GM18861 (cell line): ENCODE data around the gene DAZAP2.
A peak's percentile ranks its signal among the peaks of the same experiment; 100 is the strongest.

ENCODE experiments used
- ATAC-seq: cut with Tn5 transposase; IDR thresholded peaks from one replicate; pipeline ENCODE4 v1.9.1; 2021; ENCODE audit not compliant: unreplicated experiment

DAZAP2 gene, protein sequence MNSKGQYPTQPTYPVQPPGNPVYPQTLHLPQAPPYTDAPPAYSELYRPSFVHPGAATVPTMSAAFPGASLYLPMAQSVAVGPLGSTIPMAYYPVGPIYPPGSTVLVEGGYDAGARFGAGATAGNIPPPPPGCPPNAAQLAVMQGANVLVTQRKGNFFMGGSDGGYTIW

DNA sequence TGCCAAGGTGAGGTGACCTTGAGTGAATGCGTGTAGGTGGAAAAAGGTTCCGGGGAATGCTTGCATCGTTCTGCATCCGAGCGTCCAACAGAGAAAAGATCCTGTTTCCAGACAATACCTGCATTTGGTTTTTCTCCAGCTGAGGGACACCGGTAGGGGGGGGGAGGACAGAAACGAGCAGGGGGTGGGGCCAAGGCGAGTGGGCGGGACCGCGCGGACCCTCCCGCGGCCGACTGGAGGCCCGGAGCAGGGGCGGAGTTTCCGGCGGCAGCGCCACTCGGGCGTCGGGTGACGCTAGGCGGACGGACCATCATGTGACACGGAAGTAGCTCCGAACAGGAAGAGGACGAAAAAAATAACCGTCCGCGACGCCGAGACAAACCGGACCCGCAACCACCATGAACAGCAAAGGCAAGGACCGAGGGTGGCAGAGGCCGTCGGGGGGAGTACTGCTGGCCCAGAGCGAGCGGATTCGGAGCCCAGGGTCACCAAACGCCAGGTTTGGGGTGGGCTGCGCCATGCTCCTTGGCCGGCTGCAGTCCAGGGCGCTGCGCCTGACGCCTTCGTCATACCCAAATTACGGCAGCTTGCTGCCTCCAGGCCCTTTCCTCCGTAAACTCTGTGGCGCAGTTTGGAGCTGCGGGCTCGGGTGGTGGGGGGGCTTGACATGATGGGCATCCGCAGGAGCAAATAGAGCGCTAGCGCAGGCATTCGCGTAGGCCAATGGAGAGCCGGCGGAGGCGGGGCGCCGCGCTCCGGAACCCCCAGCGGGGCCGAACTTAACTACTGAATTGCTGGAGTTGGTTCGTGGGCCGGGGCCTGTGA lies at the start of gene DAZAP2:
TSS of gene DAZAP2 (plus strand) at position 317 of the 825 bp plus-strand sequence. CDS start at position 399, 82 bp downstream.
- peak; percentile 80 for ATAC-seq

DNA sequence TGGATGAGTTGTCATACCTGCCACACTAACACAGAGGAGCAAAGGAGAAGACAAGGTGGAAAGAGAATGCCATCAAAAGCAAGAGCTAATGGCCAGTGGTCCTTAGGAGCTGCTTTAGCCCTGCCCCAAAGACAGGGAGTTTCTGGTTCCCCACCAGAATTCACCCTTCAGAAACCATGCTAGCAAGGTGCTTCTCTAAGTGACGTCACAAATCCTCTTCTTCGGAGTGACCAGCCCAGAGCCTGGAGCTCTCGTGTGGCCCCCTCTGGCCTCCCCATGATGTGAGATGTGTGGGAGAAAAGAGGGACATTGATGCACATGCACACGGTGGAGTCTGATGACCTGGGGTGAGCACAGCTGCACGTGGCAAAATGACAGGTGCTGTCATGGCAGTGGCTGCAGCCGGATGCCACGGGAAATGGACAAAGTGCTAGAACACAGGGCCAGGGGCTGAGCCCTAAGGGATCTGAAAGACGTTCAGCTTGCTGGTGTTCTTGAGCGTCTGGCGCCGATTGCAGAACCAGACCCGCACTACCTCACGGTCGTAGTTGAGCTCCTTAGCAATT lies 48.8 kb upstream of the DAZAP2 start:
- ATAC-seq, result no peak

GRCh38 chr12:51190820-51191219 lies 47.8 kb upstream of the DAZAP2 start:
- ATAC-seq, result no peak

- ATAC-seq, result no peak
Measured at GRCh38 chr12:51191516-51192283, 46.9 kb upstream of the DAZAP2 start.

- no peak for ATAC-seq
Measured at GRCh38 chr12:51192284-51192671, 46.3 kb upstream of the DAZAP2 start.

DNA sequence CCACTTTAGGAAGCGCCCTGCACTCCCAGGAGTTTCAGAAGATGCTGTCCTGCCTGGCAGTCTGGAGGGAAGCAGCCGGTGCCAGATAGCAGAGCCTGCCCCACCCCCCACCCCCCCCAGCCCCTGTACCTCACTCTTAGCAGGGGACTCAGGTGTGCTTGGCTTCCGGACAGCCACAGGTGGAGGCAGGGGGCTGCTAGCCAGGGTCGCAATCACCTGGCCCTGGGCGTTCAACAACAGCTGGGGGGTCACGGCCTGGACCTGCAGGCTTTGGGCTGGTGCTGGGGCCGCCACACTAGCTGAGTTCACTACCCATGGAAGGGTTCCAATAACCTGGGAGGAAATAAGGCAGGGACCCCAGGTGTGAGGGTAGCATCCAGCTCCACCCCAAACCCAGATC lies 42.8 kb upstream of the DAZAP2 start:
- no peak for ATAC-seq

DNA sequence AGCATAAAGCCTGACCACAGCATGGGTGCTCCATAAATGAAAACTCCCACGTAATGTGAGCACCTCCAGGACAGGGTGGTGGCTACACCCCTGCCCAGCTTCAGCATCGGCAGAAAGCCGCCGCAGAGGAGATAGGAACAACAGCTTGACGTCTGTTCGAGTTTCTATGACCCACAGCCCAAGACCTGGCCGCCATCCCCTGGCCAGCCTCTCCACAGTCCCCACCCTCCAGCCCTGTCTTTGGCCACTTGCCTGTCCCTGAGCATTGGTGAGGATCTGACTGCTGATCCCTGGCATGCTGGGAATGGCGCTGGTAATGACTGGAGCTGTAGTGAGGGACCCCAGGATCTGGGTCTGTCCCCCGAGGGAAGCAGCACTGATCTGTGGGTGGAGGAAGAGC lies 42.1 kb upstream of the DAZAP2 start:
- ATAC-seq, result no peak

DNA sequence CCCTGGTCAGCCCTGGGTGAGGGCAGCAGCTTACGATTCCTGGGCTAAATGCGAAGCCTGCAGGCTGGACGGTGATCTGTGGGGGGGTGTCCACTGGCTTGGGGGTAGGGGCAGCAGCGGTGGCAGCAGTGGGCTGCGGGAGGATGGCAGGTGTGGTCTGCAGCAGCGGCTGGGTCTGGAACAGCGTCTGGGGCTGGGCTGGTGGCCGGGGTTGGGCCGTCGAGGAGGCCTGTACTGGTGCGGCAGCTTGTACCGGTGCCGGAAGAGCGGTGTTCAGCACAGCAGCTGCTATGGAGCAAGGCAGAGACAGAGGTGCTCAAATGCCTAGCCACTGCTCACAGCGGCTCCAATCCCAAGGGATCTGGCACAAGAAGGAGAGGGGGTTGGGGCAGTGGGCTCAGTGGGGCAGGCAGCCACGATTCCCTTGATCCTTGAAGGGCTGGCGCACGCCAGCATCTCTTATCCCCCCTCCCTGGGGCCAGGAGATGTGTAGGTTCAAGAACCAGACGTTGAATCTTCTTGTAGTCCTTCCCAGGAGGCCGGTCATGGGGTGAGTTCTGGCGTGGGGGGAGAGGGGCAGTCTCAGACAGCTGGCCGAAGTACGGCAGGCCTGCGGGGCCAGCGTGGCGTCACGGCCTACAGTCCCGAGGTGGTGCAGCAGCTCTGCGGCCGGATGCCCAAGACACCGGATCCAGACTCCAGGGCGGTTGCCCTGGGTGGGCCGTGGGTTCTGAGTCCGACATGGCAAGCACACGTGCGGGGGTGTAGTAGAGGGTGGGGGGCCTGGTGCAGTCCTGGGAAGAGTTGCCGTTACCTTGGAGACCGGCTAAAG lies 40.7 kb upstream of the DAZAP2 start:
- ATAC-seq, result no peak

DNA sequence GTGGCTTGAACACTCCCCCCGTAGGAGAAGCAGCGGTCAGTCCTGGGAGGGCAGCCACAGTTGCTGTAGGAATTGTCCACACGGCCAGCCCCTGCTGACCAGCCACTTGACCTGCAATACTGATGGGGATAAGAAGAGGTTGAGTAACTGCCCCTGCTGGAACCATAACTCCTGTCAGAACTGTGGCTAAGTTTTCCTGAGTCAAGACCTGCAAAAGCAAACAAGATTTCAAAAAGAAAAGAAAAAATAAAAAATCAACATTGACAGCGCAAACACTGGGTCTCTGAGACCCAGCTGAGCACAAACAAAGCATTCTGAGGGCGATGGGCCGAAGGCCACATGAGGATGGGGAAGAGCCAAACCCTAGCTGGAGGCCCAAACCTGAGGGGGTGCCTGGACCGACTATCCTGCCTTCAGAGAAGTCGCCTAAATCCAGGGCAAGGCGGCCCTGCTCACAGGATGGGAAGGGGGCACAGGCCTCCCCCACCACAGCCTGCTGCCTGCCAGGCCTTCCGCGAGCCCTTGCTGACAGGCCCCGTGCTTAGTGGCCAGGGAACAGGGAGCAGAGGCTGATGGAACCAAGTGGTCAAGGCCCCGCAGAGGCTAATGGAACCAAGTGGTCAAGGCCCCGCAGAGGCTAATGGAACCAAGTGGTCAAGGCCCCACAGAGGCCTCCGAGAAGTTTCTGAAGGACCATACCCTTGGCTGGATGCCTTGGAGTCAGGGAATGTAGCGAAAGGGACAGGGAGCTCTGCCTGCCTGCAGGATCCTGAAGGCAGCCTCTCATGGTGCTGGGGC lies 39.9 kb upstream of the DAZAP2 start:
- ATAC-seq, result no peak

GRCh38 chr12:51199366-51199945 lies 39.2 kb upstream of the DAZAP2 start:
- no peak for ATAC-seq

- no peak for ATAC-seq
Measured at GRCh38 chr12:51200156-51200555, 38.5 kb upstream of the DAZAP2 start.

DNA sequence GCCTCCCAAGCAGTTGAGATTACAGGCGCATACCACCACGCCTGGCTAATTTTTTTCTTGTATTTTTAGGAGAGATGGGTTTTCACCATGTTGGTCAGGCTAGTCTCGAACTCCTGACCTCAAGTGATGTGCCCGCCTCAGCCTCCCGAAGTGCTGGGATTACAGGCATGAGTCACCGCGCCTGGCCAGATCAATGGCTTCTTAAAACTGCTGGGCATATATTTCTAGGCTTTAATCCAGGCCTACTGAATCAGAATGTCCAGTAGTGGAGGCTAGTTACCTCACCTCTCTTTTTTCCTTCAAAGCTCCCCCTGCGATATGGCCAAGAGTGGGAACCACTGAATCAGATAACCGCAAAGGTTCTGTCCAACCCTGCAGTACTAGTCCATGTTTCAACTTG lies 37.8 kb upstream of the DAZAP2 start:
- no peak for ATAC-seq

DNA sequence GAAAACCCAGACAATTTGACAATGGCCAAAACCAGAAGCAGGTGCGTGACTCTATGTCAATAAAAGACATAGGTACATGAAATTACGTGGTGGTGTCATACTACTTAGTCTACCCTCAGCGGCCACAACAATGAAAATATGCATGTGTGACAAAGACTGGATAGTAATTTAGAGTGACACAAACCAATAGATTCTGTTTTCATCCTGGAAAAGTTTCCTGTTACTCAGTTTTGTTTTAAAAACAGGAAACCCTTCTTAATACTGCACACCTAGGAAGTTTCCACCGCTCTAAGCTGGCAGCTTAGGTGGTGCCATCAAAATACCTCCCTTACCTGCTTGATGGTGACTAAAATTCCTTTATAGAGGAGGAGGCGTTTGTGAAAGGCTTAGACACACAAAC lies 35.9 kb upstream of the DAZAP2 start:
- ATAC-seq, result no peak

DNA sequence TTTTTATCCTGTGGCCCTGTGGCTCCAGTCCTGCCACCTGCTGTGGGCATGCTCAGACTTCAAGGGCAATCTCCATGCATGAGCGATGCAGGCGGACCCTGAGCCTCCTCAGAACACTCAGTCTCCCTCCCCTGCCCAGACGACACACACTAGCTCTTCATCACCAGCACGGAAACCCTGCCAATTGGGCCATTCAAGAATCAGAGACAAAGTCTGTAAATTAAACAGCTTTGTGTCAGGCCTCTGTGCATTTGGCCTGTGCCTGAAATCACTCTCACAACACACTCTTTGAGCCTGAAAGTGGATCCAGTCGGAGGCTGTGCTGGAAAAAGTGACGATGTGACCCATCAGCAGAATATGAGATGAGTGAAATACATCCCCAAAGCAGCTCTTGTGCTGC lies 33.3 kb upstream of the DAZAP2 start:
- no peak for ATAC-seq

- ATAC-seq, result no peak
Measured at GRCh38 chr12:51208016-51208660, 30.5 kb upstream of the DAZAP2 start.

GRCh38 chr12:51209259-51209658 lies 29.4 kb upstream of the DAZAP2 start:
- no peak for ATAC-seq

DNA sequence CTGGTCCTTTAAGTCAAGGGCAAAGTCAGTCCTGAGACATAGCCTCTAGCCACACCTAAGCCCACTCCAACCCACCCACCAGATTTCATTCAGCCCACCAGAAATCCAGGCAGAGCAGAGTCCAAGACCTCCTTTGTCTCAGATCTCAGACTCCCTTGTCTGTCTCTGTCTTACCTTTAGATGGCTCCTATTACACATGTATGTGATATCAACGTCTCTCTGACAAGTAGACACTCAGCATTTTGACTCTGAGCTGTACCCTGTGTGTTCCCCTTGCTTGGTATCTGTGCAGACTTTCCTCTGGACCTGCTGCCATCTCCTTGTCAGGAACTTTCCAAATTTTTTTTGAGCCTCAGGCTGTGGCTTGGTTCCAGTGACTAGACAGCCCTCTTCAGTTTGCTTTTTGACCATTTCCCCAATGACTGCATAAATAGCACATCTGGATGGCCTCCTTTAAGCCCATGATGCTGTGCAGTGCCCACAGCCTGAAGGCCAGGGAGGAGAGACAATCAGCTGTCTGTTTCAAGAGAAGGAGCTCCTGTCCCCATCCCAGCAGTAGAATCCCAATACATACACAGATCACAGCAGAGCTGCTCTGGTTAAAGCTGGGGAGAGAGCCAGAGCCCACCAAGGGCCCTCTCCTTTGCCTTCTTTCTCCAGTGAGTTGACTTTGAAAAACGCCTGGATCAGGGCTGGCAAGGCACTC lies 27.8 kb upstream of the DAZAP2 start:
- no peak for ATAC-seq

DNA sequence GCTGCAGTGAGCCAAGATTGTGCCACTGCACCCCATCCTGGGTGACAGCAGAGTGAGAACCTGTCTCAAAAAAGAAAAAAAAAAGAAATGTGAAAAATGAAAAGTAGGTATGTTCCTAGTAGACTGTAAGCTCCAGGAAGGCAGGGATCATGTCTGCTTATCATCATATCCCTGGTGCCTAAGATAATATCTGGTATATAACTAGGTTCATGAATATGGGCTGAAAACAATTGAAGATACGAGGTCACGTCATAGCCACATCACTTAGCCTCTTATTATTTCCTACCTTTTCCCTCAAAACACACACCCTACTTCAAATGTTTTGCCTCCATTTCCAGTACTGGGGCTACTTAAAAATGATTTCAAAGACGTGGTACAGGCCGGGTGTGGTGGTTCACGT lies 23.7 kb upstream of the DAZAP2 start:
- ATAC-seq, result no peak
